ENCODE data around the gene ALG14.

GRCh38 chr1:94981575-94981973, 91.2 kb downstream of the ALG14 start:
- no peak for TF ChIP-seq CTCF (tag by site-specific recombination; IDR thresholded peaks at IDR 0.05)
- TF ChIP-seq ZNF785 (tag by site-specific recombination; IDR thresholded peaks at IDR 0.05) = no peak
- TF ChIP-seq ZNF146 (tag by site-specific recombination; IDR thresholded peaks at IDR 0.05) = no peak
- no peak for TF ChIP-seq ZBTB20 (tag by site-specific recombination; IDR thresholded peaks at IDR 0.05)
- no peak for TF ChIP-seq MZF1 (tag by site-specific recombination; IDR thresholded peaks at IDR 0.05; ENCODE audit: borderline replicate concordance)
- TF ChIP-seq PRDM1 (tag by site-specific recombination; IDR thresholded peaks at IDR 0.05) = no peak

Data from HEK293 (cell line).